ENCODE data around the gene CHRNB1. TPM values are rescaled to one million over a fixed set of nuclear protein-coding genes. Genes with fewer than 3 reads are reported as not detected.

CHRNB1 gene
- total and polyA plus RNA-seq, 2 donors (not counting 1 experiment from before 2014, with no cell fraction given) = 6.2 to 7.2 TPM

GRCh38 chr17:7425756-7426155 is 19.1 kb upstream of the CHRNB1 start:
- Histone ChIP-seq H2AFZ (ENCODE audit: insufficient read depth, low read depth, low read length, poor library complexity, severe bottlenecking) (no peak overlapping the region), H3K4me3 (ENCODE audit: control extremely low read depth in 1 of 5, extremely low read depth in 1 of 5, insufficient read depth in 1 of 5, low read depth in 2 of 5, low read length in 4 of 5) (no peak overlapping the region), H3K27me3 (replicated peaks in 1 of 4; ENCODE audit: control extremely low read depth in 1 of 4, control insufficient read depth in 3 of 4, insufficient read depth in 4 of 4, low read length in 3 of 4) (peaks cover 0 to 3% (median 0%) of the 10 kb centered on the region in 4 experiments), H3K9me3 (ENCODE audit: control extremely low read depth in 1 of 3, control insufficient read depth in 2 of 3, insufficient read depth in 1 of 3, low read length in 2 of 3) (no peaks in the 10 kb centered on the region), H3K4me2 (replicated peaks; ENCODE audit: low read depth, low read length, poor library complexity, severe bottlenecking) (no peak overlapping the region), H3K4me1 (ENCODE audit: control insufficient read depth in 2 of 2, insufficient read depth in 2 of 2, low read length in 2 of 2) (no peaks in the 10 kb centered on the region), H4K20me1 (ENCODE audit: control insufficient read depth, insufficient read depth, low read length, poor library complexity, severe bottlenecking) (no peaks in the 10 kb centered on the region), H3K36me3 (replicated peaks in 1 of 2; ENCODE audit: control extremely low read depth in 1 of 2, control insufficient read depth in 1 of 2, extremely low read depth in 1 of 2, insufficient read depth in 2 of 2, low read length in 1 of 2) (no peaks in the 10 kb centered on the region), H3K27ac (ENCODE audit: low read length in 2 of 2) (no peak overlapping the region), H3K79me2 (ENCODE audit: control insufficient read depth, insufficient read depth, low read length) (no peaks in the 10 kb centered on the region), H3K9ac (ENCODE audit: low read length) (no peak overlapping the region)
- Mint-ChIP-seq H3K27ac (no peak overlapping the region), H3K4me1 (no peaks in the 10 kb centered on the region), H3K4me3 (no peak overlapping the region), H3K27me3 (peaks cover 4% of the 10 kb centered on the region), H3K9me3 (ENCODE audit: insufficient read depth) (no peaks in the 10 kb centered on the region)
- intact Hi-C loops (cut with micrococcal nuclease) = no loop called here
- DNase-seq (no peak), ATAC-seq (ENCODE audit: low read depth) (no peak)
- 91% methylated on average over 3 of the region's 8 CpGs for WGBS (ENCODE audit: insufficient coverage)
- ChIA-PET POLR2A (no interaction called here), CTCF (no interaction called here)
- TF ChIP-seq CTCF (IDR thresholded peaks at IDR 0.05) (no peak), EZH2 (IDR thresholded peaks at IDR 0.05; ENCODE audit: borderline replicate concordance, insufficient read depth, low read depth, low read length, poor library complexity, severe bottlenecking) (no peak)

GRCh38 chr17:7426203-7426863 is 18.5 kb upstream of the CHRNB1 start:
- Histone ChIP-seq H3K4me3 (ENCODE audit: control extremely low read depth in 1 of 5, extremely low read depth in 1 of 5, insufficient read depth in 1 of 5, low read depth in 2 of 5, low read length in 4 of 5) (no peak overlapping the region), H3K4me2 (replicated peaks; ENCODE audit: low read depth, low read length, poor library complexity, severe bottlenecking) (no peak overlapping the region), H2AFZ (ENCODE audit: insufficient read depth, low read depth, low read length, poor library complexity, severe bottlenecking) (no peak overlapping the region), H3K79me2 (ENCODE audit: control insufficient read depth, insufficient read depth, low read length) (no peaks in the 10 kb centered on the region), H4K20me1 (ENCODE audit: control insufficient read depth, insufficient read depth, low read length, poor library complexity, severe bottlenecking) (no peaks in the 10 kb centered on the region), H3K4me1 (ENCODE audit: control insufficient read depth in 2 of 2, insufficient read depth in 2 of 2, low read length in 2 of 2) (no peaks in the 10 kb centered on the region), H3K27me3 (replicated peaks in 1 of 4; ENCODE audit: control extremely low read depth in 1 of 4, control insufficient read depth in 3 of 4, insufficient read depth in 4 of 4, low read length in 3 of 4) (peaks cover 0 to 3% (median 0%) of the 10 kb centered on the region in 4 experiments), H3K9me3 (ENCODE audit: control extremely low read depth in 1 of 3, control insufficient read depth in 2 of 3, insufficient read depth in 1 of 3, low read length in 2 of 3) (no peaks in the 10 kb centered on the region), H3K9ac (ENCODE audit: low read length) (no peak overlapping the region), H3K27ac (ENCODE audit: low read length in 2 of 2) (no peak overlapping the region), H3K36me3 (replicated peaks in 1 of 2; ENCODE audit: control extremely low read depth in 1 of 2, control insufficient read depth in 1 of 2, extremely low read depth in 1 of 2, insufficient read depth in 2 of 2, low read length in 1 of 2) (no peaks in the 10 kb centered on the region)
- DNase-seq = no peak
- Mint-ChIP-seq H3K4me1 (no peaks in the 10 kb centered on the region), H3K27me3 (peaks cover 4% of the 10 kb centered on the region), H3K4me3 (no peak overlapping the region), H3K27ac (no peak overlapping the region), H3K9me3 (ENCODE audit: insufficient read depth) (no peaks in the 10 kb centered on the region)
- no peak for ATAC-seq (ENCODE audit: low read depth)
- intact Hi-C loops (cut with micrococcal nuclease) = no loop called here
- TF ChIP-seq EZH2 (IDR thresholded peaks at IDR 0.05; ENCODE audit: borderline replicate concordance, insufficient read depth, low read depth, low read length, poor library complexity, severe bottlenecking) = no peak
- TF ChIP-seq CTCF (IDR thresholded peaks at IDR 0.05) = no peak
- ChIA-PET POLR2A (no interaction called here), CTCF (no interaction called here)
- WGBS (ENCODE audit: insufficient coverage) = 97% methylated on average over 29 of the region's 33 CpGs
